HG03571 (cell line): Measurements from ENCODE around the gene SSX1.
"Not testable (repeated sequence)": the region's sequence is repeated elsewhere in the genome, so short reads cannot be mapped to it uniquely, and the experiment has no call there.

Experiments used
- ATAC-seq: cut with Tn5 transposase; IDR thresholded peaks from one replicate; pipeline ENCODE4 v1.9.1; 2021; ENCODE audit not compliant: unreplicated experiment

SSX1 gene, protein sequence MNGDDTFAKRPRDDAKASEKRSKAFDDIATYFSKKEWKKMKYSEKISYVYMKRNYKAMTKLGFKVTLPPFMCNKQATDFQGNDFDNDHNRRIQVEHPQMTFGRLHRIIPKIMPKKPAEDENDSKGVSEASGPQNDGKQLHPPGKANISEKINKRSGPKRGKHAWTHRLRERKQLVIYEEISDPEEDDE

DNA sequence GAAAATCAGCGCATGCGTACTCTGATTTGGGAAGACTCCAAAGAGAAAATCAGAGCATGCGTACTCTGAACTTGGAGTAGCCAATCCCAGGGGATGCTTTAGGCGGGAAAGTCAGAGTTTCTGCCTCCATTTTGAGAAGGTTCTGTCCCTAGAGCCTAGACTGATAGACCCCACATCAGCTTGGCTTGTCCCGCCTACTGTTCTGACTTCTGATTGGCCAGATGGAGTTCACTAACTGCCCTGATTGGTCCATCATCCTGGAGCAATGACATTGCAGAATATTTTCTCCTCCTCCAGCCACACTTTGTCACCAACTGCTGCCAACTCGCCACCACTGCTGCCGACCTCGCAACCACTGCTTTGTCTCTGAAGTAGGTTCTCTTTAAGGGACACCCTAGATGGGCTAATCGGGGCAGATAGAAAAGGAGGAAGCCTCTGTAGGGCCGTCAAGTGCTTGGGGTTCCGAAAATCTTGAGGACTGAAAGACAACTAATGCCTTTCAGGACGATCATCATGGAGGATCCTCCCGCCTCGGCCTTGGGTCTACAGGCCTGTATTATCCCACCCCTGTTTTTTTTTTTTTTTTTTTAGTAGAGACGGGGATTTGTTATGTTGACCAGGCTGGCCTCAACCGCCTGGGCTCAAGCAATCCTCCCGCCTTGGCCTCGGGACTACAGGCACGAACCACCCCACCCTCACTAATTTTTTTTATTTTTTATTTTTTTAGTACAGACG, at the start of gene SSX1:
Gene SSX1, plus strand, starts transcription at position 331 of the 735 bp plus-strand sequence. CDS start 1,850 bp downstream, outside the sequence.
- not testable (repeated sequence) for ATAC-seq

DNA sequence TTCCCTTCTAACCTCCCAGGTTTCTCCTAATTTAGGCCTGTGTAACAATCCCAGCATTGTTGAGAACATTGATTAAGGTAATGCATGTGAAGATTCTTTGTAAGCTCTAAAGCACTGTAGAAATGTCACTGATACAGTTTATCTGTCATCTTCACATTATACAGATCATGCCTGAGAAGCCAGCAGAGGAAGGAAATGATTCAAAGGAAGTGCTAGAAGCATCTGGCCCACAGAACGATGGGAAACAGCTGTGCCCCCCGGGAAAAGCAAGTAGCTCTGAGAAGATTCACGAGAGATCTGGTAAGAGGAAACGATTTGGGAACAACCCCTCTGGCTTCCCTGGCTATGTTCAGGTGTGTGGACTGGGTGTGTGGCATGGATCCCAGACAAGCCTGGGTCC, 40.9 kb upstream of the SSX1 start:
- not testable (repeated sequence) for ATAC-seq

DNA sequence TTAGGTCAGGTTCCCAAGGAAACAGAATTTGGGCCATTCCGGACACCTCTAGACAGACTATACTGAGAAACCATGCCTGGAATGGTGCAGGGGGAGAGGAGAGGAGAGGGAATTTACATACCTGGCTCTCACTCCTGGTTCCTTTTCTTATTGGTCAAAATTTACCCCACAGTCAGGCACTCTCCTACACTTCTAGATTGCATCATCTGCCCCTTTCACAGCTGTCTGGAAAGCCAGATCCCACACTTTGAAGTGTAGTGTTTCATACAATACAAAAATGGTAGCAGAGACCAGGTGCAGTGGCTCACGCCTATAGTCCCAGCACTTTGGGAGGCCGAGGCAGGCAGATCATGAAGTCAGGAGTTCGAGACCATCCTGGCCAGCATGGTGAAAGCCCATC, 31.0 kb upstream of the SSX1 start:
- ATAC-seq: not testable (repeated sequence)

DNA sequence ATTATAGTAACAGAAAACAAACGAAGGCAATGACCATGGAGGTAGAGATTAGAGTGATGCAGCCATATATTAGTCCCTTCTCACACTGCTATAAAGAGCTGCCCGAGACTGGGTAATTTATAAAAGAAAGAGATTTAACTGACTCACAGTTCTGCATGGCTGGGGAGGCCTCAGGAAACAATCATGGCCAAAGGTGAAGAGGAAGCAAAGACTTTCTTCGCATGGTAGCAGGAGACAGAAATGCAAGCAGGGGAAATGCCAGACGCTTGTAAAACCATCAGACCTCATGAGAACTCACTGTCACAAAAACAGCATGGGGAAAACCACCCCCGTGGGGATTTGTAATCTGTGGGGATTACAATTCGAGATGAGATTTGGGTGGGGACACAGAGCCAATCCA, 2.2 kb upstream of the SSX1 start:
- ATAC-seq: not testable (repeated sequence)

DNA sequence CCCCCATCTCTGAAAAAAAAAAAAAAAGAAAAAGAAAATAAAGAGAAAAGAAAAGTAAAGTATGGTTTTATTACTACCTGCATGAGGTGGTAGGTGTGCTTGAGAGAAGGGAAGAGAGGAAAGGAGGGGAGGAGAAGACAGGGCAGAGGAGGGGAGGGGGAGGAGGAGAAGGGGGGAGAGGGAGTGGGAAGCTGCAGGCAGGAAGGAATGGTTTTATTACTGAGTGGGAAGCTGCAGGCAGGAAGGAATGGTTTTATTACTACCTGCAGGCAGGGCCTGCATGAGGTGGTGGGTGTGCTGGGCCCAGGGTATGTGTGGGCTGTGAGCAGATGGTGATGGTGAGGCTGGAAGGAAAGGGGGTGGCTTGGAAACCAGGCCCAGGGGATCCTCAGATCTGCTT, 19.2 kb downstream of the SSX1 start:
- ATAC-seq: not testable (repeated sequence)

DNA sequence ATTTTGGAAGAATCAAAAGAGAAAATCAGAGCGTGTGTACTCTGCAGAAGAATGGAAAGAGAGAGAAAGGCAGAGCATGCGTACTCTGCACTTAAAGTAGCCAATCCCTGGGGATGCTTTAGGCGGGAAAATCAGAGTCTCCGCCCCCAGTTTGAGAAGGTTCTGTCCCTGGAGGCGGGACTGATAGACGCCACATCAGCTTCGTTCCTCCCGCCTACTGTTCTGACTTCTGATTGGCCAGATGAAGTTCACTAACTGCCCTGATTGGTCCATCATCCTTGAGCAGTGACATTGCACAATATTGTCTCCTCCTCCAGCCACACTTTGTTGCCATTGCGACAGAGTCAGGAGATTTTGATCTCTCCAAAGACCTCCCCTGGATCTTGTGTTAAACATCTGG, 23.8 kb downstream of the SSX1 start:
- ATAC-seq: no peak

DNA sequence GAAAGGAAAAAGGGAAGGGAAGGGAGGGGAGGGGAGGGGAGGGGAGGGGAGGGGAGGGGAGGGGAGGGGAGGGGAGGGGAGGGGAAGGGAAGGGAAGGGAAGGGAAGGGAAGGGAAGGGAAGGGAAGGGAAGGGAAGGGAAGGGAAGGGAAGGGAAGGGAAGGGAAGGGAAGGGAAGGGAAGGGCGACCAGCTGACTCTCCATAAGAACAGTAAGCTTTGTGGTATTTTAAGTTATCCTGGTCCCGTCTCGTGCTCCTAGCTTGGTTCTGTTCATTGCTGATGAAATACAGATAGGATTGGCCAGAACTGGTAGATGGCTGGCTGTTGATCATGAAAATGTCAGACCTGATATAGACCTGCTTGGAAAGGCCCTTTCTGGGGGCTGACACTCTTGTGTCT, 25.5 kb downstream of the SSX1 start:
- ATAC-seq: not testable (repeated sequence)

DNA sequence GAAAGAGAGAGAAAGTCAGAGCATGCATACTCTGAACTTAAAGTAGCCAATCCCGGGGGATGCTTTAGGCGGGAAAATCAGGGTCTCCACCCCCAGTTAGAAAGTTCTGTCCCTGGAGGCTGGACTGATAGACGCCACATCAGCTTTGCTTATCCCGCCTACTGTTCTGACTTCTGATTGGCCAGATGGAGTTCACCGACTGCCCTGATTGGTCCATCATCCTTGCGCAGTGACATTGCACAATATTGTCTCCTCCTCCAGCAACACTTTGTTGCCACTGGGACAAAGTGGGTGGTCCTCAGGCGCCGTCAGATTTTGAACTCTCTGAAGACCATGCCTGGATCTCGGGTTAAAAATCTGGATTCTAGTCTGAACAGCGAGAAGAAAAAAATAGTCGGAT, 51.0 kb downstream of the SSX1 start:
- no peak for ATAC-seq

DNA sequence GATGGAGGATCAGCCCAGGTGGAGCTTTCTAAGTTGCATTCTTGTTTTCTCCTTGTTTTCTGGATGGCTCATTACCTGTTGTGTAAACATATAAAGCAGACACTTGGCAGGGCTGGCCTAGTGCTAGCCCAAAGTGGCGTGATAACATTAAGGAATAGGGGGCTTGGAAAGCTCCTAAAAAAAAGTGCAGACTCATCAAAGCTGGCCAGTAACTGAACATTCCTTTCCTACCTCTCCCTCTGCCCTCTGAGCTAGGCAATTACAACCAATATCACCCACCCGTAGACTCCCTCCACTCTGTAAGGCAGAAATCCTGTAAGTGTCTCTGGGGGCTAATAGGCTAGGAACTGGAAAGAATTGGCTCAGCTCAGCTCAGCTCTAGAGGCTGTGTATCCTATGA, 58.8 kb downstream of the SSX1 start:
- not testable (repeated sequence) for ATAC-seq
